Peyer's patch (tissue), 4 donors: Measurements from ENCODE around the gene ADTRP.

Source experiments
- POLR2A ChIP-seq, 2 donors: fragments of 450-650 bp; IDR thresholded peaks; one replicate each; pipeline ENCODE4 v1.5.1; 2017; ENCODE audit warnings: antibody characterized with exemption in 2 of 2, mild to moderate bottlenecking in 2 of 2, moderate library complexity in 2 of 2
- TF ChIP-seq, protein P1 (sequence below), 6 experiments: fragments of 450-650 bp in 4 of 6; fragments of 200-600 bp in 2 of 6; sonication (generic) in 1 of 6; IDR thresholded peaks; one replicate each; pipeline ENCODE4 v1.5.1; 2017 to 2019; ENCODE audit warnings: antibody characterized with exemption in 6 of 6, mild to moderate bottlenecking in 3 of 6, moderate library complexity in 1 of 6

DNA sequence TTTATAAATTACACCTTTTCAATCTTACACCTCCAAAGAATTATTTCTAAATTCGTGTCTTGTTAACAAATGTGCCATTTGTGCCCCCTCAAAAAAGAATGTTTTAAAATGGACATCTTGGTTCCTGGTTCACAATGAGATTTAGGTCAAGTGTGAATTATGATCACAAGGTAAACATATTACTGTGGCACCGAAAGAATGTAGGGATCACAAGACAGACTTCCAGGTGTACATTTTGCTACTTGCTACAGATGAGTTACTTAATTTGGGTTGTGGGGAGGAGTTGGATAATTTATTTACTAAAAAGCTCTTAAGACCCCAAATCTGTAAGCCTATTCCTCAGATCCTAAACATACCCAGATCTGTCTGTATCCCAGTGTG lies 25.0 kb upstream of the ADTRP start:
- TF ChIP-seq, protein P1, sequence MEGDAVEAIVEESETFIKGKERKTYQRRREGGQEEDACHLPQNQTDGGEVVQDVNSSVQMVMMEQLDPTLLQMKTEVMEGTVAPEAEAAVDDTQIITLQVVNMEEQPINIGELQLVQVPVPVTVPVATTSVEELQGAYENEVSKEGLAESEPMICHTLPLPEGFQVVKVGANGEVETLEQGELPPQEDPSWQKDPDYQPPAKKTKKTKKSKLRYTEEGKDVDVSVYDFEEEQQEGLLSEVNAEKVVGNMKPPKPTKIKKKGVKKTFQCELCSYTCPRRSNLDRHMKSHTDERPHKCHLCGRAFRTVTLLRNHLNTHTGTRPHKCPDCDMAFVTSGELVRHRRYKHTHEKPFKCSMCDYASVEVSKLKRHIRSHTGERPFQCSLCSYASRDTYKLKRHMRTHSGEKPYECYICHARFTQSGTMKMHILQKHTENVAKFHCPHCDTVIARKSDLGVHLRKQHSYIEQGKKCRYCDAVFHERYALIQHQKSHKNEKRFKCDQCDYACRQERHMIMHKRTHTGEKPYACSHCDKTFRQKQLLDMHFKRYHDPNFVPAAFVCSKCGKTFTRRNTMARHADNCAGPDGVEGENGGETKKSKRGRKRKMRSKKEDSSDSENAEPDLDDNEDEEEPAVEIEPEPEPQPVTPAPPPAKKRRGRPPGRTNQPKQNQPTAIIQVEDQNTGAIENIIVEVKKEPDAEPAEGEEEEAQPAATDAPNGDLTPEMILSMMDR (IDR thresholded peaks at IDR 0.05), result no peak
- no peak for TF ChIP-seq POLR2A (IDR thresholded peaks at IDR 0.05)
